SK-N-SH (cell line): Measurements from ENCODE around the gene GNAI3. TPM values are rescaled to one million over a fixed set of nuclear protein-coding genes. Genes with fewer than 3 reads are reported as not detected.

Experiments
- CTCF ChIA-PET: fragments of 300-600, 350-600 bp; formaldehyde crosslinking; extraction: SDS; loops from one replicate; lab custom pipeline; 2021; lab: Yijun Ruan, JAX
- POLR2A ChIA-PET: fragments of 350-600 bp; sonication (Branson Sonifier 250); formaldehyde crosslinking; extraction: SDS; loops from one replicate; lab custom pipeline; 2020; ENCODE audit warnings: antibody characterized with exemption, inconsistent platforms; lab: Yijun Ruan, JAX
- DNase-seq: peaks from one replicate; pipeline ENCODE4 v3.0.0; 2012
- H2AFZ ChIP-seq: fragments of 200-600 bp; sonication (generic); 2 replicates; pipeline ENCODE4 v1.8.1; 2016; ENCODE audit warnings: antibody characterized with exemption, mild to moderate bottlenecking, low read depth
- H3F3A ChIP-seq: fragments of 200-600 bp; sonication (generic); replicated peaks from 2 replicates; pipeline ENCODE3; 2016; ENCODE audit warnings: antibody characterized with exemption, mild to moderate bottlenecking; ENCODE audit not compliant: insufficient read depth
- H3K27ac ChIP-seq, 2 experiments: fragments of 200-500 bp in 1 of 2; fragments of 200-600 bp in 1 of 2; sonication (Bioruptor generic) in 1 of 2; sonication (generic), shearing (Covaris generic) in 1 of 2; 2 replicates each; pipeline versions ENCODE4 v1.5.1 to v1.6.1; 2014 to 2016; ENCODE audit warnings: low read depth in 2 of 2, inconsistent platforms in 1 of 2, low read length in 1 of 2, mild to moderate bottlenecking in 1 of 2, mixed read lengths in 1 of 2
- H3K27me3 ChIP-seq: fragments of 200-600 bp; sonication (generic), shearing (Covaris generic); 2 replicates; pipeline ENCODE4 v1.6.1; 2016; ENCODE audit warnings: mixed run types; ENCODE audit not compliant: insufficient read depth
- H3K36me3 ChIP-seq, 2 experiments: fragments of 200-500 bp in 1 of 2; fragments of 200-600 bp in 1 of 2; sonication (Bioruptor generic) in 1 of 2; sonication (generic) in 1 of 2; replicated peaks in 1 of 2; 2 replicates each; pipeline versions ENCODE3 to v1.5.1; 2014 to 2016; ENCODE audit warnings: low read length in 1 of 2, mild to moderate bottlenecking in 1 of 2; ENCODE audit not compliant: insufficient read depth in 2 of 2, control insufficient read depth in 1 of 2
- H3K4me1 ChIP-seq, 2 experiments: fragments of 200-500 bp in 1 of 2; fragments of 200-600 bp in 1 of 2; sonication (Bioruptor generic) in 1 of 2; sonication (generic), shearing (Covaris generic) in 1 of 2; 2 replicates each; pipeline versions ENCODE4 v1.5.1 to v1.6.1; 2014 to 2016; ENCODE audit warnings: low read depth in 1 of 2, low read length in 1 of 2, mixed run types in 1 of 2; ENCODE audit not compliant: insufficient read depth in 2 of 2, control insufficient read depth in 1 of 2
- H3K4me2 ChIP-seq: fragments of 200-600 bp; sonication (generic), shearing (Covaris generic); 2 replicates; pipeline ENCODE4 v1.6.1; 2017; ENCODE audit warnings: mixed run types
- H3K4me3 ChIP-seq, 2 experiments: fragments of 200-500 bp in 1 of 2; fragments of 200-600 bp in 1 of 2; sonication (Bioruptor generic) in 1 of 2; sonication (generic), shearing (Covaris generic) in 1 of 2; 2 replicates each; pipeline versions ENCODE4 v1.5.1 to v1.8.1; 2014 to 2016; ENCODE audit warnings: low read depth in 2 of 2, inconsistent platforms in 1 of 2, low read length in 1 of 2, mild to moderate bottlenecking in 1 of 2, mixed read lengths in 1 of 2, moderate library complexity in 1 of 2
- H3K79me2 ChIP-seq: fragments of 200-600 bp; sonication (generic); 2 replicates; pipeline ENCODE4 v1.8.1; 2017; ENCODE audit warnings: mild to moderate bottlenecking; ENCODE audit not compliant: insufficient read depth
- H3K9ac ChIP-seq: fragments of 200-600 bp; sonication (generic); 2 replicates; pipeline ENCODE4 v1.6.1; 2017; ENCODE audit warnings: mixed run types
- H3K9me2 ChIP-seq: fragments of 200-600 bp; sonication (generic); 2 replicates; pipeline ENCODE4 v1.6.1; 2017; ENCODE audit warnings: mixed run types
- H3K9me3 ChIP-seq: fragments of 200-600 bp; sonication (generic); 2 replicates; pipeline ENCODE4 v1.6.1; 2017; ENCODE audit warnings: mixed run types, mild to moderate bottlenecking, moderate library complexity
- H4K20me1 ChIP-seq: fragments of 200-600 bp; sonication (generic); 2 replicates; pipeline ENCODE4 v1.6.1; 2017; ENCODE audit warnings: mild to moderate bottlenecking, mixed run types; ENCODE audit not compliant: insufficient read depth
- CHD2 ChIP-seq: fragments of 150-350 bp; IDR thresholded peaks from 2 replicates; pipeline ENCODE4 v1.6.1; 2018; ENCODE audit warnings: low read length; ENCODE audit not compliant: partially characterized antibody
- FOXM1 ChIP-seq: IDR thresholded peaks from 2 replicates; pipeline ENCODE4 v1.4.0; 2012; ENCODE audit warnings: low read depth, mild to moderate bottlenecking
- GATA2 ChIP-seq: sonication (generic); formaldehyde crosslinking; IDR thresholded peaks from 2 replicates; pipeline ENCODE4 v1.5.0; 2020; ENCODE audit warnings: mild to moderate bottlenecking, missing genetic modification reagents
- IRF3 ChIP-seq: fragments of 150-350 bp; IDR thresholded peaks from 2 replicates; pipeline ENCODE4 v1.6.1; 2016; ENCODE audit warnings: mild to moderate bottlenecking, low read depth, low read length
- MXI1 ChIP-seq: IDR thresholded peaks from 2 replicates; pipeline ENCODE4 v1.6.1; 2012; ENCODE audit warnings: mild to moderate bottlenecking, low read depth, low read length, improper control_type of control experiment
- NFIC ChIP-seq: IDR thresholded peaks from 2 replicates; pipeline ENCODE4 v1.4.0; 2012; ENCODE audit warnings: borderline replicate concordance
- SMC3 ChIP-seq: IDR thresholded peaks from 2 replicates; pipeline ENCODE4 v1.6.1; 2012; ENCODE audit warnings: low read depth, low read length, improper control_type of control experiment
- TEAD4 ChIP-seq: IDR thresholded peaks from 2 replicates; pipeline ENCODE4 v1.4.0; 2012; ENCODE audit warnings: mild to moderate bottlenecking, borderline replicate concordance; ENCODE audit not compliant: insufficient read depth
- YY1 ChIP-seq: IDR thresholded peaks from 2 replicates; pipeline ENCODE4 v1.4.0; 2012; ENCODE audit warnings: low read depth, mild to moderate bottlenecking
- polyA plus RNA-seq, 3 experiments: library from polyadenylated mRNA; depleted of rRNA; stranded (reverse); fragments of >200 nt; gene quantifications; 2 replicates each; pipeline ENCODE4 v1.2.3, GENCODE V29; 2012

The GNAI3 gene
- polyA plus RNA-seq, 1 of the 3 experiments (the other 2 are of a cell fraction) = 4.0 TPM

GRCh38 chr1:109589177-109589576 is 40.8 kb downstream of the GNAI3 start (continued):
- no peak for TF ChIP-seq YY1
- no peak for TF ChIP-seq CHD2
- TF ChIP-seq SMC3 = no peak

- Histone ChIP-seq H4K20me1 (no peaks in the 10 kb centered on the region), H3K79me2 (peaks cover 28% of the 10 kb centered on the region), H3K27me3 (no peaks in the 10 kb centered on the region), H3K27ac (no peak overlapping the region), H3K9ac (no peak overlapping the region), H3K36me3 (peaks cover 83 to 87% of the 10 kb centered on the region in 2 experiments), H3K9me2 (no peaks in the 10 kb centered on the region), H3F3A (peaks cover 6% of the 10 kb centered on the region), H3K9me3 (no peaks in the 10 kb centered on the region), H3K4me2 (no peak overlapping the region), H3K4me1 (peaks cover 0 to under 1% of the 10 kb centered on the region in 2 experiments; a peak in 1 of 4 replicates), H3K4me3 (no peak overlapping the region), H2AFZ (no peak overlapping the region)
- CTCF ChIA-PET = interaction anchor here (0.8 kb wide), 1 partner anchor 49 kb away, joined by 6 read pairs; no protein-coding TSS in a partner anchor
- TF ChIP-seq MXI1 = no peak
- TF ChIP-seq NFIC = no peak
- POLR2A ChIA-PET = interaction anchor here (0.6 kb wide), 1 partner anchor 21 kb away, joined by 3 read pairs; no protein-coding TSS in a partner anchor
- no peak for DNase-seq
Observed at GRCh38 chr1:109589679-109590078, 41.3 kb downstream of the GNAI3 start.

- H3K36me3 ChIP-seq = peaks cover 69 to 70% of the 10 kb centered on the region in 2 experiments
- no peak for DNase-seq
- H3K27ac ChIP-seq = no peak overlapping the region; a peak in 1 of 4 replicates
- no peak overlapping the region for H3K9ac ChIP-seq
- H3K4me2 ChIP-seq = no peak overlapping the region
- H3K4me1 ChIP-seq = peaks cover 0 to 11% of the 10 kb centered on the region in 2 experiments; a peak in 1 of 4 replicates
- H3K9me3 ChIP-seq = no peaks in the 10 kb centered on the region
- no peaks in the 10 kb centered on the region for H3K27me3 ChIP-seq
- peaks cover 6% of the 10 kb centered on the region for H3F3A ChIP-seq
- POLR2A ChIA-PET = no interaction called here
- CTCF ChIA-PET = interaction anchor here (1.0 kb wide), 1 partner anchor 57 kb away, joined by 4 read pairs; no protein-coding TSS in a partner anchor
- peaks cover 23% of the 10 kb centered on the region; the same call in 1 of the 2 replicates for H3K79me2 ChIP-seq
- TF ChIP-seq FOXM1 (no peak), TEAD4 (no peak), GATA2 (CRISPR knock-in tag) (no peak), SMC3 (no peak), IRF3 (no peak), MXI1 (no peak), CHD2 (no peak)
- no peak overlapping the region for H2AFZ ChIP-seq
- H4K20me1 ChIP-seq = no peaks in the 10 kb centered on the region
- H3K9me2 ChIP-seq = no peaks in the 10 kb centered on the region
- H3K4me3 ChIP-seq = no peak overlapping the region
Observed at GRCh38 chr1:109592916-109593315, 44.5 kb downstream of the GNAI3 start.
